Measurements from ENCODE around the gene DUOXA1.
"Not testable (repeated sequence)": the region's sequence is repeated elsewhere in the genome, so short reads cannot be mapped to it uniquely, and the experiment has no call there.

- TF ChIP-seq CTCF (IDR thresholded peaks at IDR 0.05; ENCODE audit: borderline replicate concordance, extremely low read depth, low read length, poor library complexity, severe bottlenecking); EZH2 (IDR thresholded peaks at IDR 0.05; ENCODE audit: borderline replicate concordance, low read depth, low read length, severe bottlenecking): not testable (repeated sequence)
These were observed 56.1 kb downstream of the DUOXA1 start for GRCh38 chr15:45073602-45074001.

Data from DND-41 (cell line).